NCI-H1105 treated with DMSO at 0.1 percent for 48 hours (cell line): ENCODE results near the gene HOXA7.
A peak's percentile ranks its signal among the peaks of the same experiment; 100 is the strongest.

Experiments used
- DNase-seq: peaks from one replicate; lab custom pipeline; 2025; lab: John Stamatoyannopoulos, UW

The HOXA7 gene

DNA sequence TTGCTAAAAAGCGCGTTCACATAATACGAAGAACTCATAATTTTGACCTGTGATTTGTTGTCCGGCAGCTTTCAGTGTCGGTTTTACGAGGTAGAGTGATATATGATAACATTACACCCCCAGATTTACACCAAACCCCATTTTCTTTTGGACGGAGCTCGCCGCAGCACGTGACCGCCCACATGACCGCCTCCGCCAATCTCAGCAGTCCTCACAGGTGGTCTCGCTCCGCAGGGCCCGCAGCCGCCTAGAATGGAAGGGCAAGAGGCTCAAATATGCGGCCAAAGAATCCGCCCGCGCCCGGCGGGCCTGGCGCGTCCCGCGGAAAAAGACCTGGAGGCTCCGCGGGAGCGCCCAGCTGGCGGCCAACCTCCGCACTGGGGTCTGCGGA is at the start of gene HOXA7:
Gene HOXA7 (minus strand): TSS at position 168 of the 391 bp plus-strand sequence. CDS start 130 bp downstream, at position 38.
- DNase-seq: no peak

DNA sequence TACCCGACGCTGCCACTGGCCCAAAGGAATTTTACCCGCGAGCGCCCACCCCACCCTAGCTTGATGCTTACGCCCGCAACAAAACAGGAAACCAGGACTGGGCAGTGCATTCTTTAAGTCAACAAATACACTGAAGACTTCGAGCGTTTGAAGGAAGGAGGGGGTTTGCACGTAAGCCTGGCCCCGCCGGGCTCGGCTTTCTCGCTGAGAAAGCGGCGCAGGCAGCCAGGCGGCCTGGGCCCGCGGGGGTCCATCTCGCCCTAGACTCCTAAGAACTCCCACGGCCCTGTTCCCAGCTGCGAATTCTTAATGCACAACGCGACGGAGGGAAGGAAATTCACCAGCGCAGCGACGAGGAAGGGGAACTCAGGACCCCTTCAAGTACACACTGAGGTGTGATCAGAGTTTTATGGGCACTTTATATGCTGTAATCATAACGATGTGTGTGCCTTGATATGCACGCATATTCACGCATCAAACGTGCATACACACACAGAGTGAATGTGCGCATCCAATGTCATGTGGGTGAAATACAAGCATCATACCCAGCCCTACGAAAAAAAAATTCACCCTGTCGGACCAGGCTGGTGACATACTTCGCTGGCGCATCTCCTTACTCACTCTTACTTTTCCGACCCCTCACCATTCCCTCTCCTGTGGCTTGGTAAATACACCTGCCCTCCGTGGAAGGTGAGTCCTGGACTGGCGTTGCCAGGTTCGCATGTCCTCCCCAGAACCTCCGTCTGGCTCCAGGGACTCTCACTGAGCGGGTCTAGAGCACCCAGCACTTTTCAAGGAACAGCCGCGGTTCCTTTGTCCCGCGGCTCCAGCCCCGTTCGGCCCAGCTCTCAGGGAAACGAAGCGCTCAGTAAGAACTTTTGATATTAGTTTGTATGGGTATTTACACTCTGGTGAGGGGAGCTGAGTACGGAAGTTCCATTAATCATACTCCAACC is 49.1 kb upstream of the HOXA7 start:
- DNase-seq: no peak

DNA sequence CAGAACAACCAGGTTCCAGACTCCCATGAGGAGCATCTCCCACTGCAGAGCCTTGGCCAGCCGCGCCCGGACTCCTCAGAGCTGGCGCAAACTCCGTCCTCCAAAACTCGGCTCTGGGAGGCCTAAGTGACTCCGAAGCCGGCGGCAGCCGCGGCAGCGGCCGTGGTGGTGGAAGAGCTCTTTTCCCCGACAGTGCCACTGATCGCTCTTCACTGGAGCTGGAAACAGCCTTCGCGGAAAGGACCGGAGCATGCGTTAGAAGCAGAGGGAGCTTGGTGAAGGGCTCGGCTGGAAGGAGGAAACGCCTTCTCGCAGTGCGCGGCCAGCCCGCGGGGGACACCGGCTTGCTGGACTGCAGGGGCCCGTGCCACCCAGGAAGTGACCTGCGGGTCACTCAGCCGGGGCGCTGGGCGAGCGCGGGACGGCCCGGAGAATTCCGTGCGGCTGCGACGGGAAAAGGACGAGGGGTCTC is 48.4 kb upstream of the HOXA7 start:
- no peak for DNase-seq

GRCh38 chr7:27203964-27204594 is 47.6 kb upstream of the HOXA7 start:
- DNase-seq: no peak

- DNase-seq: no peak
These were observed 47.0 kb upstream of the HOXA7 start for GRCh38 chr7:27203365-27203953.

GRCh38 chr7:27202862-27203134 is 46.3 kb upstream of the HOXA7 start:
- DNase-seq: no peak

DNA sequence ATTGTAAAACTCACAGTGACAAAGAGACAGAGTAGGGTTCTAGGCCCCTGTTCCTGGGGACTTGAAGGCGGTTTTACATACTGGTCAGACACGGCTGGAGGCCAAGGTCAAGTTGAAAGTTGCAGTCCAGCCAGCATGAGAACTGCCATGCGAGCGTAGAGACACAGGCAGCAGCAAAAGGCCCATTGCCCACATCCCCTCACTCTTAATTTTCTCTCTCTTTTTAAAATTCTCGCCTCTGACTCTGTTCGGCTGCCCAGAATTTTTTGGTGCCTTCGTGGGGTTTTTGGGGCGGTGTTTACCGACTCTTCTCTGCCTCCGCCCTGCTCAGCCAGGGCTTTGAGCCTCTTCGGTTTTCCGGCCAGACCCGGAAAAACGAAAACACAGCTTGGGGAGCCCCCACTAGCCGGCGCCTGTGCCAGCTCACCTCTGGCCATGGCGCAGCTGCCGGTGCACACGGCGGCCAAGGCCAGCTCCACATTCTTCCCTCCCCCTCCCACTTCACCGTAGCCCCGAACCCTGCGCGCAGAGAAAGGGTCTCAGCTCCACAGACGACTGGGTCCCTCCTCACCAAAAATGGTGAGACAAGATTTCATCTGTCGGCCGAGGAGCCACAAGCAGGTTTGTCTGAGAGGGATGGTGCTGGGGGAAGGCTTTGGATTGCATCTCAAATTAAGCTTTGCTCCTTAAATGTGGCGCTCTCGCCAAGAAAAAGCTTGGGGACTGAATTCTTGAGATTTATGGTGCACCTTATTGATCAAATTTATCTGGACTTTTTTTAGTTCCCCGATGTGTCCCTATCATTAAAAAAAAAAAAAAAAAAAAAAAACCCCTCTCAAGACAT is 45.8 kb upstream of the HOXA7 start:
- DNase-seq: no peak

DNA sequence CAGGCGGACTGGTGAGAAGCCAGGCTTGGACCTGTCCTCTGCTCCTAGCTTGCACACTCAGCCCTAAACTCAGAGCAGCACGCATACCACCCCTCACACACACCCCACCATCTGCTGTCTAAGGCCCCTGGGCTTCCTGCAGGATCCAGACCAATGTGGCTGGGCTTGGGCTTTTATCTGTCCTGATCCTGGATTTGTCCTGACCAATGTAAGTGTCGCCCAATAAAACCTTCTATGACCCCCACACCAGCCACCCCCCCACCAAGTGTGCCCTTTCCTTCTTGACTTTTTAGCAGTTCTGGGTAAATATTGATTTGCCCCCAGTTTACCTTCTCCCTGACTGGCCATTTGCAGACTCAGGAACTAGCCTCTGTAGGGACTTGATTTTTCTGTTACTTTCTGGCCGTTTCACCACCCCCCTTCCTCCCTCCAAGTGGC is 45.1 kb upstream of the HOXA7 start:
- no peak for DNase-seq

DNA sequence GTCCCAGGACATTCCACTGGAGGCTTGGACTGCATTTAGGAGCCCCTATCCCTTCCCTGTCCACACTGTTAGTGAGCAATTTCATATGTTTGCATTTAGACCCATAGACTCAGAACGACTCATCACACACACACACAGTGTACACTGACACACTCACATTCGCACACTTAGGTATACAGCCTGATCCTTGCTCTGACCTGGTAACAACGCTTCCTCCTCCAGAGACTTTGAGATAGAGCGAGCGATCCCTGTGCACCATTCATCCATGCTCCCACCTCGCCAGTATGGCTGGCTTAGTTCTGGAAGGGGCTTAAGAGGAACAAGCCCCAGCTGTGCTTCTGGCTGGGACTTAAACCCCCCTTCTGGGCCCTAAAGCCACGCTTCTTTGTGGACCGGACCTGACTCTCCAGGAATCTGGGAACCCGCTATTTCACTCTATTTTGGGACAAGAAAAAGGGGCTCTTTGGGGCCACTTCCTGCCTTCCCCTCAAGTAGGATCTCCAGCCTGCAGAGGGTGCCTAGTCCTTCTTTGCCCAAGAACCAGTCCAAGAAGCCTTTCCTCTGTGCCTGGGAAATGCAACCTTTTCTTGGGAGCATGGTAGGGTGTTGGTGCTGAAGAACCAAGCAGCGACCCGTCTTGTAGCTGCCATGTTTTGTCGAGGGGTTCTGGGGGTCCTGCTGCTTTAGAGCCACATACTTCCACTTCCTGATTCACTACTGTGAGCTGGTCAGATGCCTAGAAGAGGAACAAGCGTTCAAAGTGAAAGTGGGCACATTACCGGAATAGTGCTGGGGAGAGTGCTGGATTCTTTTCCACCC is 44.5 kb upstream of the HOXA7 start:
- DNase-seq: no peak

DNA sequence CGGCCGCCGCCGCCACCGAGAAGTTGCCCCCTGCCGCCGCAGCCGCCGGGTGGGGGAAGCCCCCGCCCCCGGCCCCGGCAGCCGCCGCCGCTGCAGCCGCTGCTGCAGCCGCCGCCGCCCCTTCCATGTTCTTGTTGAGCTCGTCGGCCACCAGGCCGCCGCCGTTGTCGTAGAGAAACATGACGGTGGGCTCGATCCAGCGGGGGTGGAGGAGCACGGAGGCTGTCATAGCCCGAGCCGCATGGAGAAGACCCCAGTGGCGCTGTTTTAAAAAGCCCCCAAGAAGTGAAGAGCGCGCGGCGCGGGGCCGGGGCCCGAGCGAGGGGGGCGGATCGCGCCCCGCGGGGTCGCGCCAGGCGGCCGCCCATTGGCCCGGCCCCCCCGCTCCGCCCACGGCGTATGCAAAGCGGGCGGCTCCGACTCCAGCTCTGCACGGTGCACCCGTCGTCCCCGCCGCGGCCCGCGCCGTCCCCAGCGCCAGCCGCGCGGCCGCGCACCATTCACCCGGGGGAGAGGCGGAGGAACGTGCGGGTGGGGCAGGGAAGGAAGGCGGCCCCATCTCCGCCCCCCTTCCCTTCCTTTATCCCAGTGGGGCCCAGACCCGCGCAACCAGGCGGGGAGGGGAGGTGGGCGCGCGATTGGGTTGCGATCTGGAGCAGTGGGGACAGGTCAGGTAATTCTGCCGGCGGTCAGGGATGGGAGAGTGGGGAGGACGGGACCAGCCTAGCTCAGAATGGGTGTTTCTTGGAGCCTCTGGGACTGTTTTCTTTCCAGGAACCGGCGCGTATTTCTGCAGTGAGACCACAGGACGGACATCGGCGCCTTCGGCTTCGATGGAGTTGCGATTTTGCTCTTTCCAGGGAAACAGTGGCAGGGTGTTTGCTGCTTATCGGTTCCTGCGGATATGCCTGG is 43.6 kb upstream of the HOXA7 start, which contains the start of gene HOXA13:
Gene HOXA13 (minus strand): TSS at position 243 of the 912 bp plus-strand sequence. CDS start 14 bp downstream, at position 229.
- DNase-seq: peak; percentile 78

GRCh38 chr7:27198871-27199801 is 42.7 kb upstream of the HOXA7 start:
- peak; percentile 40 for DNase-seq

DNA sequence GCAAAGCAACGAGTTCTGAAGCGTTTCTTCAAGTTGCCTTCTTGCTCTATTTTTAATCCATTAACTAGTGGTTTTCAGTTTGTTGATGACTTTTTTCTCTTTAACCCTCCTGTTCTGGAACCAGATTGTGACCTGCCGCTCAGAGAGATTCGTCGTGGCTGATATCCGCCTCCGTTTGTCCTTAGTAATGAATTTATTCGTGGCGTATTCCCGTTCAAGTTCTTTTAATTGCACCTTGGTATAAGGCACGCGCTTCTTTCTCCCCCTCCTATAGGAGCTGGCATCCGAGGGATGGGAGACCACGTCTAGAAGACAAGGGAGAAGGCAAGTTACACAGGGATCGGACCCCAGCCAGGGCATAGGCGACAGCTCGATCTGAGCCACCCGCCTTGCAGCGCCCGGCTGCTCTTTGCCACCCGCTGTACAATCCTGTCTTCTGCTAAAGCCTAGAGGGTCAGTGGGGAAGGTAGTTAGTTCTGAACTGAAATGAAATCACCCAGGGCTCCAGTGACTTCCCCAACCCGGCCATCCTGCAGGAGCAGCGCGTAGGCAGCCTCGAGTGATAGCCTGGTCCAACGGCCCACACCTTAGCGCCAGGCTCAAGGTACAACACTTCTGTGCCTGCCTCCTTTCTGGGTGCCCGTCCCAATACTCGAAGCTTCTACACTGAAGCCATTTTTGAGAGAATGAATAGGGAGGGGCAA is 41.8 kb upstream of the HOXA7 start:
- DNase-seq: peak; percentile 14

DNA sequence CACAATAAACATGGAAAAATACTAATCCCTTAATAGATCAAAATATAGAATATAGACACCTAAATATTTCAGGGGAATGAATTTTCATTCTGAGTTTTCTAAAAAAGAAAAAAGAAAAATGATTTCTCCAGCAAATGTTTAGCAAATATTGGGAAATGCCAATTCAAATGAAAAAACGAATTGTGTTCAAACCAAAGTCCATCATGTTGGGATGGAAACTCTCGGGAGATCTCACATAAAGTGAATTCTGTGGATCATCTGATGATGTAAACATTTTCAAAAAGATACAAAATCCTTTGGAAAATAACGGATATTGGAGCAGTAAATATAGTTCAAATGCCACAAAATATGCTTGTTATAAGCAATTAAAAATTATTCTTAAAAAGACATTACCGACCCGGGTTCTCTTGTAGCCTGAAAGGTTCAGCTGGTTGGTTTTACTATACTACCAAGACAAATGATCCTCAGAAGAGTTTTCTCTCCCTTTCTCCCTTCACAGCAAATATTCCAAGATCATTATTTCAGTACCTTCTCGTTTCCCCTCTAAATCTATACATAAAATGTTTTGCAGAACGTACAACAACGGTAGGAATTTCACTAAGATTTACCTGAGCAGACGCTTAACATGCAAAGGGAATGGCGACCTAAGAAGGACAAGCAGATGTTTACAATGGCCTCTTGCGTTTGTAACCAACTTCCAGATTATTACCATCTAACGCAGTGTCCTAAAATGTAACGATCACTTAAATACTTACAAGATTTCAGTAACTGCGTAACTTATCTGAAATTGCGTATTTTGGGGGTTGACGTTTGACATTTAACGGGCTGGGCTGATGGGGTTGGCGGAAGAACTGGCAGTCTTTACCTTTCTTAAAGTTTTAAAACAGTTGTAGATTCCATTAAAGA is 40.9 kb upstream of the HOXA7 start:
- DNase-seq: no peak

DNA sequence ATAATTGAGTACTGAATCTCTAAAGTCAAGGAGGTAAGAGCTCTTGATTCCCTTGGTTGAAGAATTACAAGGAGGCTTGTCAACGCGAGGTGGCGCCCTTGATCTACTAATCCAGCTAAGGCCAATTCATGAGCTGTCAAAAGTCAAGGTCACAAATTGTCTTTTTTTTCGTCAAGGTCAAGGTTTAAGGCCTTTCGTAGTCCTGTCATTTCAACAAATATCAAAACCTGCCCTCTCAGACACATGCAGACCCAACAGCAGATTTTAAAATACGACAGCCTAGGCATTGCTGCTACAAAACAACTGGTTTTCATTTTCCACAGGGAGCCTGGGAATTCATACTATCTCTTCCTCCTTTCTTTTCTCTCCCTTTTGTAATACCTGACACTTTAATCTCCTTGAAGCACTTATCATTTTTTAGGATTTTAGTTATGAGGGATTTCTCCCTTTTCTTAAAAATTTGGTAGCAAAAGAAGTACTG is 39.9 kb upstream of the HOXA7 start:
- DNase-seq: peak; percentile 73

DNA sequence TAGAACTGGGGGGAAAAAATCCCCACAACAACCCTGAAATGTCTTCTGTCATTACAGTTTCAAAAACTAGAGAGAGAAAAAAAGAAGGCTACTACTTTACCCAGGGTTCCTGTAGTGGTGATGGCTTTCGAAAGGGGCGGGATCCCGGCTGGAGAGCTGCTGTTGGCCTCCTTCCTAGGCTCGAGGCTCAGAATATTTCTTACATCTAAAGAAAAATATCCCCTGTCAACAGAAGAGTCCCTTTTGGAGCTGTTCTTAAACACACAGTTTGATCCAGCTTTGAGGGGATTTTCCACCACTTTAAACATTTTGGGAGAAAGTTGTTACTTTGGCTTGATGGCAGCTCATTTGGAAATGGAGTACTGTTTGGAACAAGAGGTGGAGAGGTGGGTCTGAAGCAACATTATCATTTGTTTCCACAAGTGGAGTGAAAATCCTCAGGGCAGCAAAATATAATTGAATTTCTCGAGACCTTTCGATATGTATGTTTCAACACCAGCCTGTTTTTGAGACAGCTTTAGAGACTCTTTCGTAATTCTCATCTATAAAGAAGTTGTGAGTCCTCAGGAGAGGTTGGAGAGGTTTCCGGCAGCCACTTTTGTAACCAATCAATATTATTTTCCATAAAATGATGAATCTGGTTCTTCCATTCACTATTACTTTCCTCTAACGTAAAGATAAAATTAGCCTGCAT is 38.4 kb upstream of the HOXA7 start:
- no peak for DNase-seq

DNA sequence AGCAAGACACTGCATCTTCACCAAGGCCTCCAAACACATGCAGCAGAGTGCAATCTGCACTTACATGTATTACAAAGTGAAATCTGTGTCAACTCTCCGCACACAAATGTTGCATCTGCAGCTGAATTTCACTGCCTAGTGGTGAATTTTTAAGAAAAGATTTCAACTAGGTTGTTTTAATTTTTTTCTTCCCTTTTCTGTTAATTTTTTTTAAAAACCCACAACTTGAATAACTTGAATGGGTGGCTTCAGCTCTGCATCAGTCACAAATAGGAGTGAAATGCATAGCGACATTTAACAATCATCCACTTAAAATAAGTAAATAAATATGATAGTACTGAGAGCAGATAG is 37.5 kb upstream of the HOXA7 start:
- DNase-seq: no peak
